SU-DHL-6 (cell line): ENCODE data around the gene NME4.

Experiments
- H2AFZ ChIP-seq: fragments of 200-600 bp; sonication (generic); 2 replicates; pipeline ENCODE4 v1.6.1; 2014; ENCODE audit warnings: low read depth, mild to moderate bottlenecking, moderate library complexity, mixed read lengths, antibody characterized with exemption, low read length; ENCODE audit not compliant: severe bottlenecking
- H3F3A ChIP-seq: fragments of 200-600 bp; shearing (Covaris generic); 2 replicates; pipeline ENCODE4 v1.6.0; 2016; ENCODE audit warnings: antibody characterized with exemption, mild to moderate bottlenecking; ENCODE audit not compliant: insufficient read depth
- H3K27ac ChIP-seq: fragments of 200-600 bp; sonication (generic); 2 replicates; pipeline ENCODE4 v1.5.1; 2016; ENCODE audit warnings: low read depth, mild to moderate bottlenecking, low read length, moderate library complexity, mixed read lengths
- H3K27me3 ChIP-seq: fragments of 200-600 bp; sonication (generic), shearing (Covaris generic); 2 replicates; pipeline ENCODE4 v1.6.0; 2014; ENCODE audit warnings: mild to moderate bottlenecking, low read length
- H3K36me3 ChIP-seq: fragments of 200-600 bp; sonication (generic); 2 replicates; pipeline ENCODE4 v1.6.1; 2014; ENCODE audit warnings: mild to moderate bottlenecking, low read length, mixed read lengths
- H3K4me2 ChIP-seq: fragments of 300-600, 200-600 bp; shearing (Covaris generic), sonication (generic); 2 replicates; pipeline ENCODE4 v1.6.0; 2014; ENCODE audit warnings: low read length, low read depth, mild to moderate bottlenecking; ENCODE audit not compliant: poor library complexity, severe bottlenecking
- H3K4me3 ChIP-seq: fragments of 200-600 bp; sonication (generic); 2 replicates; pipeline ENCODE4 v1.5.1; 2014; ENCODE audit warnings: antibody characterized with exemption, low read length, mild to moderate bottlenecking, mixed read lengths; ENCODE audit not compliant: insufficient read depth, poor library complexity, severe bottlenecking
- H3K79me2 ChIP-seq: fragments of 200-600 bp; sonication (generic); 2 replicates; pipeline ENCODE4 v1.6.1; 2014; ENCODE audit warnings: mild to moderate bottlenecking, low read length, moderate library complexity; ENCODE audit not compliant: insufficient read depth
- H3K9ac ChIP-seq: fragments of 200-600 bp; sonication (generic); 2 replicates; pipeline ENCODE4 v1.7.0; 2014; ENCODE audit warnings: mild to moderate bottlenecking, low read length
- H3K9me2 ChIP-seq: fragments of 200-600 bp; sonication (generic); replicated peaks from 2 replicates; pipeline ENCODE4 v1.6.1; 2014; ENCODE audit warnings: low read length; ENCODE audit not compliant: insufficient read depth
- H3K9me3 ChIP-seq: fragments of 200-600 bp; sonication (generic); 2 replicates; pipeline ENCODE4 v1.6.1; 2014; ENCODE audit warnings: low read length, mixed read lengths; ENCODE audit not compliant: insufficient read depth
- H4K20me1 ChIP-seq: fragments of 200-600 bp; sonication (generic); 2 replicates; pipeline ENCODE4 v1.6.1; 2014; ENCODE audit warnings: low read depth, mild to moderate bottlenecking, antibody characterized with exemption, low read length, moderate library complexity, mixed read lengths
- CTCF ChIP-seq: fragments of 200-600 bp; sonication (generic); IDR thresholded peaks from one replicate; pipeline ENCODE4 v1.5.1; 2017; ENCODE audit warnings: antibody characterized with exemption, mild to moderate bottlenecking, low read length, moderate library complexity; ENCODE audit not compliant: insufficient read depth, poor library complexity, severe bottlenecking
- EZH2phosphoT487 ChIP-seq: fragments of 200-600 bp; sonication (generic), shearing (Covaris generic); conservative IDR thresholded peaks from 2 replicates; pipeline ENCODE4 v1.6.1; 2018; ENCODE audit warnings: mild to moderate bottlenecking, antibody characterized with exemption, low read length, moderate library complexity, mixed read lengths

The NME4 gene

GRCh38 chr16:370979-371514 lies 26.0 kb upstream of the NME4 start:
- peak overlapping the region; percentile 61 for H3K9ac ChIP-seq
- H3F3A ChIP-seq = 0 out of 2 replicates have a peak, but pooled peaks cover 4% of the 10 kb centered on the region
- peak overlapping the region; percentile 63 for H3K27ac ChIP-seq
- no peaks in the 10 kb centered on the region for H3K9me3 ChIP-seq
- TF ChIP-seq EZH2phosphoT487 = no peak
- TF ChIP-seq CTCF = no peak
- H4K20me1 ChIP-seq = no peaks in the 10 kb centered on the region
- H3K4me3 ChIP-seq = peak overlapping the region; percentile 36
- peak overlapping the region; percentile 71 for H3K4me2 ChIP-seq
- no peaks in the 10 kb centered on the region for H3K27me3 ChIP-seq
- H3K36me3 ChIP-seq = no peaks in the 10 kb centered on the region
- H3K79me2 ChIP-seq = no peaks in the 10 kb centered on the region
- peak overlapping the region; percentile 81 for H2AFZ ChIP-seq
- H3K9me2 ChIP-seq = no peaks in the 10 kb centered on the region

- Histone ChIP-seq H3K9me2 (no peaks in the 10 kb centered on the region), H3K79me2 (no peaks in the 10 kb centered on the region), H3F3A (0 out of 2 replicates have a peak, but pooled peaks cover 4% of the 10 kb centered on the region), H4K20me1 (no peaks in the 10 kb centered on the region), H3K9ac (no peak overlapping the region), H3K9me3 (no peaks in the 10 kb centered on the region), H2AFZ (no peak overlapping the region), H3K4me3 (no peak overlapping the region), H3K4me2 (no peak overlapping the region), H3K36me3 (no peaks in the 10 kb centered on the region), H3K27ac (no peak overlapping the region), H3K27me3 (no peaks in the 10 kb centered on the region)
- TF ChIP-seq CTCF (no peak), EZH2phosphoT487 (no peak)
Observed at GRCh38 chr16:371515-372301, 25.3 kb upstream of the NME4 start.

GRCh38 chr16:372302-372983 lies 24.6 kb upstream of the NME4 start:
- Histone ChIP-seq H3K9me2 (no peaks in the 10 kb centered on the region), H3K9me3 (no peaks in the 10 kb centered on the region), H4K20me1 (no peaks in the 10 kb centered on the region), H3K27ac (no peak overlapping the region), H3F3A (0 out of 2 replicates have a peak, but pooled peaks cover 4% of the 10 kb centered on the region), H3K36me3 (no peaks in the 10 kb centered on the region), H2AFZ (no peak overlapping the region), H3K9ac (no peak overlapping the region), H3K4me3 (no peak overlapping the region), H3K4me2 (no peak overlapping the region), H3K79me2 (no peaks in the 10 kb centered on the region), H3K27me3 (no peaks in the 10 kb centered on the region)
- no peak for TF ChIP-seq CTCF
- no peak for TF ChIP-seq EZH2phosphoT487
